Progenitor cell of endocrine pancreas (in vitro differentiated cells): ENCODE results near the gene STOML2. TPM values are rescaled to one million over a fixed set of nuclear protein-coding genes. Genes with fewer than 3 reads are reported as not detected.

ENCODE experiments used
- DNase-seq: peaks from one replicate; pipeline ENCODE4 v3.0.0; 2021; ENCODE audit warnings: low spot score; ENCODE audit not compliant: unreplicated experiment
- H3K27ac Mint-ChIP-seq: 2 replicates; pipeline ENCODE4 v1.8.0; 2021; ENCODE audit warnings: mild to moderate bottlenecking, moderate library complexity, mixed read lengths
- H3K27me3 Mint-ChIP-seq: 2 replicates; pipeline ENCODE4 v1.8.0; 2021; ENCODE audit warnings: mixed read lengths
- H3K36me3 Mint-ChIP-seq: 2 replicates; pipeline ENCODE4 v1.8.0; 2022; ENCODE audit warnings: mixed read lengths; ENCODE audit not compliant: insufficient read depth
- H3K4me1 Mint-ChIP-seq: 2 replicates; pipeline ENCODE4 v1.8.0; 2021; ENCODE audit warnings: low read depth, mixed read lengths
- H3K4me3 Mint-ChIP-seq: 2 replicates; pipeline ENCODE4 v1.8.0; 2021; ENCODE audit warnings: low read depth, mild to moderate bottlenecking, moderate library complexity, mixed read lengths
- H3K9me3 Mint-ChIP-seq: 2 replicates; pipeline ENCODE4 v1.8.0; 2021; ENCODE audit warnings: low read depth, mixed read lengths
- total RNA-seq: library from RNA; stranded (reverse); gene quantifications from 2 replicates; pipeline ENCODE4 v1.2.1, GENCODE V29; 2021
- TF ChIP-seq, protein P1 (sequence below): fragments of 200-600 bp; sonication (generic); IDR thresholded peaks from one replicate; pipeline ENCODE4 v1.5.0; 2021; ENCODE audit warnings: antibody characterized with exemption, mild to moderate bottlenecking; ENCODE audit not compliant: unreplicated experiment

The STOML2 gene
- total RNA-seq, 1 donor from 2014 or later = 120 TPM

DNA sequence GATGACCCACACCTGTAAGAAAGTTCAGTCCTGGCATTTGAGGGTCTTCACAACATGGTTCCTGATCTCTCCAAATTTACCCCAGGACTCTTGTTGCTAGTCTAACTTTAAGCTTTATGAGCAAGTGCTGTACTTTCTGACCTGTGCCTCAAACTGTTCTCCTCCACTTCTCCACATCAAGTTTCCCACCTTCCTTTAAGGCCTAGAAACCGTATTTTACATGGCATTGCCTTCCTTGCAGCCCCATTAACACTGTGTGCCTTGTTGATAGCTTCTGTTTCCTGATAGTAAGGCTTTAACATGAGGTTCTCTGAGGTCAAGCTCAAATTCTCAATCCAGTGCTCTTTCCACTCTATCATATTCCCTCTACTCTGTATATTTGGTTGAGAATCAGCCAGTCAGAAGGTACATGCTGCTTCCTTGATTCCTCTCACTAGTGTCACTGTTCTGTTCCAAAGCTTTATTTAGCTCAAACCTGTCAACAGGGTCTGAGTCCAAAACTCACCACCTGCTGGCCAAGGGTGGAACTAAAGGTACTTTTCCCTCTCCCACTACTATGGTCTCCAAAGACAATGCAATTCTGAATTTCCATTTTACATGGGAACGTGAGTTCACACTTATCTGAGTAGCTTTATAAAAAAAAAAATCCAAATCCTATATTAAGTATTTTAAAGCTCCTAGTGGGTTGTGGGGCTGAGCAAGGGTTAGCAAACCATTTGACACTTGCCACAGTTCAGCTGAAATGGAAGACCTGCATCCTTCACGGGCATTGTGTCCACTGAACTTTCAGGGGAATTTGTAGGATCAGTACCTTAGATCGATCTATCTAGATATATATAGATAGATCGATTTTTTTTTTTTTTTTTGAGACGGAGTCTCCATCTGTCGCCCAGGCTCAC is 51.6 kb downstream of the STOML2 start:
- no peaks in the 10 kb centered on the region for H3K9me3 Mint-ChIP-seq
- no peak overlapping the region for H3K27ac Mint-ChIP-seq
- no peaks in the 10 kb centered on the region for H3K4me1 Mint-ChIP-seq
- TF ChIP-seq, protein P1, sequence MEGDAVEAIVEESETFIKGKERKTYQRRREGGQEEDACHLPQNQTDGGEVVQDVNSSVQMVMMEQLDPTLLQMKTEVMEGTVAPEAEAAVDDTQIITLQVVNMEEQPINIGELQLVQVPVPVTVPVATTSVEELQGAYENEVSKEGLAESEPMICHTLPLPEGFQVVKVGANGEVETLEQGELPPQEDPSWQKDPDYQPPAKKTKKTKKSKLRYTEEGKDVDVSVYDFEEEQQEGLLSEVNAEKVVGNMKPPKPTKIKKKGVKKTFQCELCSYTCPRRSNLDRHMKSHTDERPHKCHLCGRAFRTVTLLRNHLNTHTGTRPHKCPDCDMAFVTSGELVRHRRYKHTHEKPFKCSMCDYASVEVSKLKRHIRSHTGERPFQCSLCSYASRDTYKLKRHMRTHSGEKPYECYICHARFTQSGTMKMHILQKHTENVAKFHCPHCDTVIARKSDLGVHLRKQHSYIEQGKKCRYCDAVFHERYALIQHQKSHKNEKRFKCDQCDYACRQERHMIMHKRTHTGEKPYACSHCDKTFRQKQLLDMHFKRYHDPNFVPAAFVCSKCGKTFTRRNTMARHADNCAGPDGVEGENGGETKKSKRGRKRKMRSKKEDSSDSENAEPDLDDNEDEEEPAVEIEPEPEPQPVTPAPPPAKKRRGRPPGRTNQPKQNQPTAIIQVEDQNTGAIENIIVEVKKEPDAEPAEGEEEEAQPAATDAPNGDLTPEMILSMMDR = peak; percentile 76
- peaks cover 44% of the 10 kb centered on the region for H3K36me3 Mint-ChIP-seq
- peak; percentile 30 for DNase-seq
- no peaks in the 10 kb centered on the region for H3K27me3 Mint-ChIP-seq
- no peak overlapping the region for H3K4me3 Mint-ChIP-seq

Other genes starting within 250 kb of the STOML2 start
- gene PHF24, start 144.8 kb downstream of the STOML2 start, total RNA-seq = 0.29 and 0.38 TPM in 2 replicates
- gene DNAJB5, start 113.4 kb downstream of the STOML2 start, total RNA-seq = 12.4 and 15.4 TPM in 2 replicates
- 320 and 326 TPM in 2 replicates for gene VCP, start 30.5 kb downstream of the STOML2 start, total RNA-seq
- gene FANCG, start 23.2 kb downstream of the STOML2 start, total RNA-seq = 64.7 and 68.7 TPM in 2 replicates
- 27.3 and 31.5 TPM in 2 replicates for gene PIGO, start 6.5 kb downstream of the STOML2 start, total RNA-seq
- 17.7 and 19.4 TPM in 2 replicates for gene ATOSB, start 12.7 kb upstream of the STOML2 start, total RNA-seq
- 111 and 114 TPM in 2 replicates for gene UNC13B, start 58.9 kb upstream of the STOML2 start, total RNA-seq